AG04450 (cell line): ENCODE data around the gene LRP8. TPM values are rescaled to one million over a fixed set of nuclear protein-coding genes. Genes with fewer than 3 reads are reported as not detected.
A peak's percentile ranks its signal among the peaks of the same experiment; 100 is the strongest.

ENCODE experiments used
- CTCF ChIA-PET: fragments of 300-600, 350-600 bp; formaldehyde crosslinking; extraction: SDS; loops from one replicate; lab custom pipeline; 2022; ENCODE audit warnings: antibody characterized with exemption, inconsistent platforms; lab: Charles Lee
- POLR2A ChIA-PET: fragments of 350-600 bp; formaldehyde crosslinking; extraction: SDS; loops from one replicate; lab custom pipeline; 2021; ENCODE audit warnings: antibody characterized with exemption, inconsistent platforms; lab: Yijun Ruan, JAX
- DNase-seq: peaks from one replicate; pipeline ENCODE4 v3.0.0-alpha.2; 2011; ENCODE audit warnings: low read depth, low spot score
- H3K27ac ChIP-seq: one replicate; pipeline ENCODE4 v1.5.1; 2012; ENCODE audit warnings: low read depth, low read length, control low read depth
- H3K27me3 ChIP-seq: one replicate; pipeline ENCODE4 v1.6.0; 2012; ENCODE audit warnings: low read length; ENCODE audit not compliant: control insufficient read depth, insufficient read depth
- H3K4me3 ChIP-seq: 2 replicates; pipeline ENCODE4 v1.5.1; 2011; ENCODE audit warnings: mild to moderate bottlenecking, low read depth, low read length, control low read depth
- H3K9me3 ChIP-seq: 2 replicates; pipeline ENCODE4 v1.5.1; 2012; ENCODE audit warnings: low read length; ENCODE audit not compliant: control insufficient read depth, insufficient read depth
- CTCF ChIP-seq: IDR thresholded peaks from 2 replicates; pipeline ENCODE4 v1.5.1; 2011; ENCODE audit warnings: low read depth, low read length, control low read depth, inconsistent platforms
- polyA plus RNA-seq: library from polyadenylated mRNA; depleted of rRNA; stranded (reverse); fragments of >200 nt; gene quantifications from 2 replicates; pipeline ENCODE4 v1.2.3, GENCODE V29; 2011

Gene LRP8
- polyA plus RNA-seq, 1 experiment: 5.0 TPM

DNA sequence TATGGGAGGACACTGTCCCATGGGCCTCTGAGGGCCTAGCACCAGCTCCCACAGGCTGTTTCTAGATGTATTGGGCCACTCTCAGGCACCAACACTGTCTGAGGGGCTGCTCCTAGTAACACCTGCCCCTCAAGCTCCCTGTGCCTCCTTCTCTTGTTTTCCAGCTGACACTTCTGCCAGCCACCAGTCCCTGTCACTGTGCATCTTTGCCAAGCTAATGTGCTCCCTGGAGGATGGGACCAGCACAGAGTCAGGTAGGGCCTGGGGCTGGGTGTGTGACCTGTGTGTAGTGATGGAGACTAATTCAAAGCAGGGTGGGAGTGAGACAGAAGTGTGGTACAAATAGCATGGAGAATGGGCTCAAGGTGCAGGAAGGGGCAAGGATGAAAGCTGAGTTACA lies 60.1 kb downstream of the LRP8 start:
- H3K27ac ChIP-seq: no peak overlapping the region
- ChIA-PET POLR2A (no interaction called here), CTCF (interaction anchor here (2.4 kb wide), 1 partner anchor 11 kb away, joined by 13 read pairs; no protein-coding TSS in a partner anchor)
- no peak for TF ChIP-seq CTCF
- no peak for DNase-seq
- H3K27me3 ChIP-seq: no peaks in the 10 kb centered on the region
- H3K4me3 ChIP-seq: no peak overlapping the region
- H3K9me3 ChIP-seq: peaks cover 3% of the 10 kb centered on the region; the same call in 1 of the 2 replicates

DNA sequence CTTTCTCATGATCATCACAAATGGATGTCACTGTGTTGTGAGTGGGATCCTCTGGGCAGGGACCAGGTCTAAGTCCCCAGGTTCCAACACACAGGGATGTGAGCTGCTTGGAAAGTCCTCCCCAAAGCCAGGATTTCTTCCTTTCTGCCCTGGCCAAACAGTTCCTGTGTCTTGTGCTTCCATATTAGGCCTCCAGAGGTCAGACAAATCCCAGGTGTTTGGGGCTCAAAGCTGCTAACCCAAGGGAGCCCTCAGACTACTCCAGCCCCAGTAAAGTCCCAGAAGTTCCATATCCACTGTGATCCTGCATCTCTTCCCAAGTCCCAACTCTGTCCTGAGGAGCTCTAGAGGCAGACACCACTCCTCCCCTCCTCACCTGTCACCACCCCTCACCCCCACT lies 61.8 kb downstream of the LRP8 start:
- no peak for DNase-seq
- ChIA-PET POLR2A (no interaction called here), CTCF (interaction anchor here (2.4 kb wide), 1 partner anchor 12 kb away, joined by 13 read pairs; no protein-coding TSS in a partner anchor)
- Histone ChIP-seq H3K9me3 (peaks cover 3% of the 10 kb centered on the region; the same call in 1 of the 2 replicates), H3K27ac (no peak overlapping the region), H3K27me3 (no peaks in the 10 kb centered on the region), H3K4me3 (no peak overlapping the region)
- TF ChIP-seq CTCF: peak; percentile 32

GRCh38 chr1:53265581-53265980 lies 62.3 kb downstream of the LRP8 start:
- no peak for DNase-seq
- Histone ChIP-seq H3K27ac (no peak overlapping the region), H3K4me3 (no peak overlapping the region), H3K9me3 (no peaks in the 10 kb centered on the region), H3K27me3 (no peaks in the 10 kb centered on the region)
- ChIA-PET CTCF (no interaction called here), POLR2A (no interaction called here)
- no peak for TF ChIP-seq CTCF

DNA sequence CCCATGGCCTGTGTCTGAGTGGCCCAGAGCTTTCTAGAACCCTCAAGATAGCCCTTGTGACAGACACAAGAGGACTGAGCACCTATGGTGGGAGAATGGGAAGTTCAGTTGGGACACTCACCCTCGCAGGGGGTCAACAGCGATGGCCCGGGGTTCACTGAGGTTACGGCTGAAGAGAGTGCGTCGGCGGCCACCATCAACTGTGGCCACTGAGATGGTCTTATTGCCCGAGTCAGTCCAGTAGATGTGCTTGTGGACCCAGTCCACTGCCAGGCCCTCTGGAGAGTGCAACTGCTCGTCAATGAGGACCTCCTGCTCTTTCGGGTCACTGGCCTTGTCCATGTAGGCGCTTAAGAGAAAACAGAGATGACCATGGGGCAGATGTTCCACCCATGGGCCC lies 63.8 kb downstream of the LRP8 start:
- ChIA-PET CTCF (interaction anchor here (1.8 kb wide), 1 partner anchor 14 kb away, joined by 8 read pairs; no protein-coding TSS in a partner anchor), POLR2A (no interaction called here)
- no peak for DNase-seq
- Histone ChIP-seq H3K27ac (no peak overlapping the region), H3K27me3 (no peaks in the 10 kb centered on the region), H3K4me3 (no peak overlapping the region), H3K9me3 (no peaks in the 10 kb centered on the region)
- no peak for TF ChIP-seq CTCF

DNA sequence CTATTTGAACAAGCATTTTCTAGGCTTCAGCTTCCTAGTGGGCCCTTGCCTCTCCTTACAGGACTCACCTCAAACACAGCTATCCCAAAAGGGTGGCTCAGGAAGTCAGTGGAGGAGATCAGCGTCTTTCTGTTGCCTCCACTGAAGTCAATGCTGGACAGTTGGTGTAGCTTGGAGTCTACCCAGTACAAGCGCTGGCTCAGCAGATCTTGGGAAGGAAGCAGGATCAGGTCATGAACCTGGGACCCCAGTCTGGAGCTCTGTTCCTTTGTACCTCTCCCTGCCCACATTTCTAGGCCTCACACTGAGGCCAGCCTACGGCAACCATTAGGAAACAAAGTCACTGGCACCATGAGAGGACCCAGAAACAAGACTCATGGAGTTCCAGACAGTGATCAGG lies 65.9 kb downstream of the LRP8 start:
- no peak overlapping the region for H3K27ac ChIP-seq
- H3K27me3 ChIP-seq: no peaks in the 10 kb centered on the region
- no peak overlapping the region for H3K4me3 ChIP-seq
- H3K9me3 ChIP-seq: no peaks in the 10 kb centered on the region
- no peak for TF ChIP-seq CTCF
- ChIA-PET CTCF (interaction anchor here (1.0 kb wide), 1 partner anchor 12 kb away, joined by 3 read pairs; no protein-coding TSS in a partner anchor), POLR2A (no interaction called here)
- no peak for DNase-seq
